Caco-2 (cell line): Measurements from ENCODE around the gene MBD3L5. TPM values are rescaled to one million over a fixed set of nuclear protein-coding genes. Genes with fewer than 3 reads are reported as not detected.
"Not testable (repeated sequence)": the region's sequence is repeated elsewhere in the genome, so short reads cannot be mapped to it uniquely, and the experiment has no call there.

Experiments
- BruUV-seq: library from RNA; stranded (reverse); fragments of 400-500 nt; replicated peaks from 2 replicates; lab custom pipeline; 2021; lab: Mats Ljungman, UMichigan
- CTCF ChIA-PET: fragments of 300-600 bp; sonication (Branson Sonifier 250); formaldehyde crosslinking; loops from one replicate; lab custom pipeline; 2022; ENCODE audit warnings: antibody characterized with exemption; lab: Charles Lee
- POLR2A ChIA-PET: fragments of 300-600 bp; sonication (Branson Sonifier 250); formaldehyde crosslinking; loops from one replicate; lab custom pipeline; 2022; ENCODE audit warnings: antibody characterized with exemption; lab: Charles Lee
- DNase-seq, 2 experiments: peaks; one replicate each; pipeline versions ENCODE4 v3.0.0 to v3.0.0-alpha.2; 2020 to 2022
- H3K27me3 ChIP-seq: replicated peaks from 2 replicates; pipeline ENCODE4 v1.6.0; 2011; ENCODE audit warnings: low read length; ENCODE audit not compliant: control insufficient read depth, insufficient read depth
- H3K36me3 ChIP-seq: 2 replicates; pipeline ENCODE4 v1.5.1; 2011; ENCODE audit warnings: low read length; ENCODE audit not compliant: control insufficient read depth, insufficient read depth
- H3K4me1 ChIP-seq: fragments of 250-450 bp; sonication (Bioruptor Pico); 2 replicates; pipeline ENCODE4 v1.5.1; 2020; ENCODE audit warnings: mild to moderate bottlenecking
- H3K4me3 ChIP-seq: 2 replicates; pipeline ENCODE4 v1.5.1; 2011; ENCODE audit warnings: low read depth, mild to moderate bottlenecking, control low read depth, low read length
- H3K9me3 ChIP-seq: fragments of 250-450 bp; sonication (Bioruptor Pico); 2 replicates; pipeline ENCODE4 v1.5.1; 2020; ENCODE audit warnings: mild to moderate bottlenecking, moderate library complexity
- H3K27ac Mint-ChIP-seq: one replicate; pipeline ENCODE4 v1.8.0; 2022; ENCODE audit warnings: mixed read lengths; ENCODE audit not compliant: unreplicated experiment
- H3K27me3 Mint-ChIP-seq: one replicate; pipeline ENCODE4 v1.8.0; 2022; ENCODE audit warnings: mixed read lengths; ENCODE audit not compliant: insufficient read depth, unreplicated experiment
- H3K36me3 Mint-ChIP-seq: one replicate; pipeline ENCODE4 v1.8.0; 2022; ENCODE audit warnings: mild to moderate bottlenecking, mixed read lengths; ENCODE audit not compliant: insufficient read depth, unreplicated experiment
- H3K4me1 Mint-ChIP-seq: one replicate; pipeline ENCODE4 v1.8.0; 2022; ENCODE audit warnings: low read depth, mixed read lengths; ENCODE audit not compliant: unreplicated experiment
- H3K4me3 Mint-ChIP-seq: one replicate; pipeline ENCODE4 v1.8.0; 2022; ENCODE audit warnings: mild to moderate bottlenecking, moderate library complexity, mixed read lengths; ENCODE audit not compliant: unreplicated experiment
- H3K9me3 Mint-ChIP-seq: one replicate; pipeline ENCODE4 v1.8.0; 2022; ENCODE audit warnings: mixed read lengths; ENCODE audit not compliant: unreplicated experiment
- intact Hi-C: fragments of 100-400 bp; cut with micrococcal nuclease; formaldehyde crosslinking; loops from one replicate; pipeline ENCODE4 v1.10.0; 2022; ENCODE audit not compliant: unreplicated experiment
- total RNA-seq: library from RNA; stranded (reverse); gene quantifications from 2 replicates; pipeline ENCODE4 v1.2.3, GENCODE V29; 2022
- TF ChIP-seq, protein P1 (sequence below), 2 experiments: fragments of 200-600 bp in 1 of 2; IDR thresholded peaks; 1 replicate in 1 of 2; 2 replicates in 1 of 2; pipeline versions ENCODE4 v1.5.1 to v1.8.0; 2011 to 2022; ENCODE audit warnings: antibody characterized with exemption in 1 of 2, control low read depth in 1 of 2, inconsistent platforms in 1 of 2, low read depth in 1 of 2, low read length in 1 of 2, mild to moderate bottlenecking in 1 of 2, moderate library complexity in 1 of 2; ENCODE audit not compliant: insufficient read depth in 1 of 2, severe bottlenecking in 1 of 2, unreplicated experiment in 1 of 2

MBD3L5 gene
- total RNA-seq, 1 experiment from 2014 or later: not detected

DNA sequence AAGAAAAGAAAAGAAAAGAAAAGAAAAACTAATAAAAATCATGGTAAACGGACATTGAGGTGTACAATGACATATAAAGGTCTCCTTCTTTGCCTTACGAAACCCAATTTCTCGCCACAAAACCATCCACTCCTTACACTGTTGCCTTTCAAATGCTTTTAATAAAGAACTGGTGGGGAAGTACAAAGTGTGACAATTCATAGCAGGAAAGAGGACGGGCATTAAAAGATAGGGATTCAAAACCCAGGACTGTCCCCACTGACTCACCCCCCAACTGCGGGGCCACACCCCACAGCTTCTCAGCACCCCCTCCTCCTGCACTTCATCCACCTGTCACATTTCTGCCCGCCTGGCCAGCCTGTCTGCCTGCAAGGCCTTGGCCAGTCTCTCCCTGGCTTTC, 11.6 kb upstream of the MBD3L5 start:
- Mint-ChIP-seq H3K9me3 (no peaks in the 10 kb centered on the region), H3K27me3 (no peaks in the 10 kb centered on the region), H3K4me3 (no peak overlapping the region), H3K4me1 (no peaks in the 10 kb centered on the region), H3K36me3 (no peaks in the 10 kb centered on the region), H3K27ac (no peak overlapping the region)
- TF ChIP-seq, protein P1, sequence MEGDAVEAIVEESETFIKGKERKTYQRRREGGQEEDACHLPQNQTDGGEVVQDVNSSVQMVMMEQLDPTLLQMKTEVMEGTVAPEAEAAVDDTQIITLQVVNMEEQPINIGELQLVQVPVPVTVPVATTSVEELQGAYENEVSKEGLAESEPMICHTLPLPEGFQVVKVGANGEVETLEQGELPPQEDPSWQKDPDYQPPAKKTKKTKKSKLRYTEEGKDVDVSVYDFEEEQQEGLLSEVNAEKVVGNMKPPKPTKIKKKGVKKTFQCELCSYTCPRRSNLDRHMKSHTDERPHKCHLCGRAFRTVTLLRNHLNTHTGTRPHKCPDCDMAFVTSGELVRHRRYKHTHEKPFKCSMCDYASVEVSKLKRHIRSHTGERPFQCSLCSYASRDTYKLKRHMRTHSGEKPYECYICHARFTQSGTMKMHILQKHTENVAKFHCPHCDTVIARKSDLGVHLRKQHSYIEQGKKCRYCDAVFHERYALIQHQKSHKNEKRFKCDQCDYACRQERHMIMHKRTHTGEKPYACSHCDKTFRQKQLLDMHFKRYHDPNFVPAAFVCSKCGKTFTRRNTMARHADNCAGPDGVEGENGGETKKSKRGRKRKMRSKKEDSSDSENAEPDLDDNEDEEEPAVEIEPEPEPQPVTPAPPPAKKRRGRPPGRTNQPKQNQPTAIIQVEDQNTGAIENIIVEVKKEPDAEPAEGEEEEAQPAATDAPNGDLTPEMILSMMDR (IDR thresholded peaks at IDR 0.05; ENCODE audit: insufficient read depth in 1 of 2, low read depth in 1 of 2, low read length in 1 of 2, severe bottlenecking in 1 of 2, unreplicated experiment in 1 of 2): no peak
- H3K27me3 ChIP-seq: no peaks in the 10 kb centered on the region
- H3K9me3 ChIP-seq: 0 out of 2 replicates have a peak, but pooled peaks cover 5% of the 10 kb centered on the region
- H3K36me3 ChIP-seq: no peaks in the 10 kb centered on the region
- intact Hi-C loops: no loop called here
- H3K4me1 ChIP-seq: no peaks in the 10 kb centered on the region
- ChIA-PET CTCF (no interaction called here), POLR2A (no interaction called here)
- BruUV-seq: no TSS peak
- no peak overlapping the region for H3K4me3 ChIP-seq
- DNase-seq: no peak

DNA sequence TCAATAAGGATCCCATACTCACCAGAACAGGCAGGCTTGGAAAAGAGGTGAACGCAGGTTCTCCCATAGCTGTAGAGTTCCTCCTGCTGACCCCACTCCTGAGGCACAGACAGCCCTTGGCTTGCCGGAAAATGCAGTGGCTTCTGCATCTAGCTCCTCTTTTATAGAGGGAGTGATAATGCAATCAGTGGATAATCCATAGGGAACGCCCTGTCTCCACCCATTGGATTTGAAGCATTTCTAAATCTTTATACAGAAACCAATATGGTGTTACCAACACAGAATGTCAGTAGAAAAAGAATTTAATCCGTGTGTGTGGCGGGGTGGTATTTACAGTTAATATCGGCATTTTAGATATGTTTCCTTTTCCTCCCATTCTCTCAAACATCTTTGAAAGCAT, 9.0 kb upstream of the MBD3L5 start, which contains the start of gene MBD3L2B:
MBD3L2B (minus strand) TSS at position 101 of the 400 bp plus-strand sequence; CDS start at position 67, 34 bp downstream.
- H3K9me3 ChIP-seq, DNase-seq, H3K36me3 ChIP-seq, H3K36me3 Mint-ChIP-seq, H3K4me3 ChIP-seq, POLR2A ChIA-PET, H3K9me3 Mint-ChIP-seq, H3K4me3 Mint-ChIP-seq, H3K4me1 ChIP-seq, H3K4me1 Mint-ChIP-seq, intact Hi-C loops, H3K27me3 Mint-ChIP-seq, BruUV-seq, CTCF ChIA-PET, H3K27me3 ChIP-seq, H3K27ac Mint-ChIP-seq: not testable (repeated sequence)

DNA sequence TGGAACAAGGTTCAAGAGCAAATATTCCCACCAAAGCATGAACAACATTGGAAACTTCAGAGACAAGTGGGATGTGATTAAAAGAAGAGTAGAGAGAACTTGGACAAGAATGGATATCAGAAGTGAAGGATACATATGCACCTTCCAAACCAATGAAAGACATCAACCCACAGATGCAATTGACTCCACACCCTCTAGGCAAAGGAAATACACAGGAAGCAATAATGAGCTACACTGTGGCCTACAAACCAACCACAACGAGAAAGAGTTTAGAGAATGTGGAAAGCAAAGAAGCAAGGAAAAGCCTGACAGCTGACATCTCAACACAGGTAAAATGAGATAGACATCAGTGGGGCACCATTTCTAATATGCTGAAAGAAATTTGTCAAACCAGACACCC, 1.6 kb upstream of the MBD3L5 start:
- H3K36me3 Mint-ChIP-seq, H3K4me3 Mint-ChIP-seq, intact Hi-C loops, DNase-seq, H3K4me1 Mint-ChIP-seq, CTCF ChIA-PET, BruUV-seq, H3K36me3 ChIP-seq, H3K9me3 Mint-ChIP-seq, H3K4me3 ChIP-seq, H3K27me3 Mint-ChIP-seq, H3K27me3 ChIP-seq, POLR2A ChIA-PET, H3K9me3 ChIP-seq, H3K4me1 ChIP-seq, H3K27ac Mint-ChIP-seq: not testable (repeated sequence)

DNA sequence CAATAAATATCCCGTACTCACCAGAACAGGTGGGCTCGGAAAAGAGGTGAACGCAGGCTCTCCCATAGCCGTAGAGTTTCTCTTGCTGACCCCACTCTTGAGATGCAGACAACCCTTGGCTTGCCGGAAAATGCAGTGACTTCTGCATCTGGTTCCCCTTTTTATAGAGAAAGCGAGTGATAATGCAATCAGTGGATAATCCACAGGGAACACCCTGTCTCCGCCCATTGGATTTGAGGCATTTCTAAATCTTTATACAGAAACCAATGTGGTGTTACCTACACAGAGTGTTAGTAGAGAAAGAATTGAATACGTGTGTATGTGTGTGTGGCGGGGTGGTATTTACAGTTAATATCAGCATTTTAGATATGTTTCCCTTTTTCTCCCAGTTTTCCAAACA, 9.7 kb downstream of the MBD3L5 start, which contains the start of gene MBD3L4:
MBD3L4 (minus strand) TSS at position 101 of the 400 bp plus-strand sequence; CDS start at position 66, 35 bp downstream.
- H3K9me3 Mint-ChIP-seq, H3K4me1 ChIP-seq, H3K4me3 Mint-ChIP-seq, H3K27me3 ChIP-seq, H3K36me3 ChIP-seq, H3K27me3 Mint-ChIP-seq, intact Hi-C loops, H3K27ac Mint-ChIP-seq, H3K36me3 Mint-ChIP-seq, POLR2A ChIA-PET, DNase-seq, CTCF ChIA-PET, H3K9me3 ChIP-seq, BruUV-seq, H3K4me1 Mint-ChIP-seq, H3K4me3 ChIP-seq: not testable (repeated sequence)

DNA sequence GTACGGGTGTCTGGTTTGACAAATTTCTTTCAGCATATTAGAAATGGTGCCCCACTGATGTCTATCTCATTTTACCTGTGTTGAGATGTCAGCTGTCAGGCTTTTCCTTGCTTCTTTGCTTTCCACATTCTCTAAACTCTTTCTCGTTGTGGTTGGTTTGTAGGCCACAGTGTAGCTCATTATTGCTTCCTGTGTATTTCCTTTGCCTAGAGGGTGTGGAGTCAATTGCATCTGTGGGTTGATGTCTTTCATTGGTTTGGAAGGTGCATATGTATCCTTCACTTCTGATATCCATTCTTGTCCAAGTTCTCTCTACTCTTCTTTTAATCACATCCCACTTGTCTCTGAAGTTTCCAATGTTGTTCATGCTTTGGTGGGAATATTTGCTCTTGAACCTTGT, 11.2 kb downstream of the MBD3L5 start:
- DNase-seq, H3K9me3 Mint-ChIP-seq, intact Hi-C loops, H3K27me3 ChIP-seq, H3K36me3 Mint-ChIP-seq, H3K4me1 Mint-ChIP-seq, CTCF ChIA-PET, H3K36me3 ChIP-seq, H3K27me3 Mint-ChIP-seq, H3K27ac Mint-ChIP-seq, BruUV-seq, H3K4me3 Mint-ChIP-seq, H3K4me1 ChIP-seq, POLR2A ChIA-PET, H3K4me3 ChIP-seq, H3K9me3 ChIP-seq: not testable (repeated sequence)

DNA sequence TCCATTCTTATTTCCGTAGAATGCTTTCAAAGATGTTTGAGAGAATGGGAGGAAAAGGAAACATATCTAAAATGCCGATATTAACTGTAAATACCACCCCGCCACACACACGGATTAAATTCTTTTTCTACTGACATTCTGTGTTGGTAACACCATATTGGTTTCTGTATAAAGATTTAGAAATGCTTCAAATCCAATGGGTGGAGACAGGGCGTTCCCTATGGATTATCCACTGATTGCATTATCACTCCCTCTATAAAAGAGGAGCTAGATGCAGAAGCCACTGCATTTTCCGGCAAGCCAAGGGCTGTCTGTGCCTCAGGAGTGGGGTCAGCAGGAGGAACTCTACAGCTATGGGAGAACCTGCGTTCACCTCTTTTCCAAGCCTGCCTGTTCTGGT, 18.6 kb downstream of the MBD3L5 start, which contains the start of gene MBD3L2:
MBD3L2 (plus strand) TSS at position 301 of the 400 bp plus-strand sequence; CDS start at position 354, 53 bp downstream.
- H3K4me3 Mint-ChIP-seq, H3K4me1 ChIP-seq, POLR2A ChIA-PET, intact Hi-C loops, H3K36me3 Mint-ChIP-seq, H3K27ac Mint-ChIP-seq, BruUV-seq, H3K9me3 Mint-ChIP-seq, H3K9me3 ChIP-seq, H3K27me3 Mint-ChIP-seq, DNase-seq, H3K4me1 Mint-ChIP-seq, H3K36me3 ChIP-seq, H3K27me3 ChIP-seq, CTCF ChIA-PET, H3K4me3 ChIP-seq: not testable (repeated sequence)
